Spinal cord (tissue), 10 donors: ENCODE data around the gene GPR52. TPM values are rescaled to one million over a fixed set of nuclear protein-coding genes. Genes with fewer than 3 reads are reported as not detected.
A peak's percentile ranks its signal among the peaks of the same experiment; 100 is the strongest.

Source experiments
- DNase-seq, 6 donors: peaks; one replicate each; pipeline versions ENCODE4 v3.0.0 to v3.0.0-alpha.2; 2013 to 2015; ENCODE audit warnings: low spot score in 6 of 6, low read depth in 4 of 6
- H3K27ac ChIP-seq: one replicate; pipeline ENCODE4 v1.5.1; 2013; ENCODE audit warnings: low read depth, low read length, control low read depth
- H3K27me3 ChIP-seq: one replicate; pipeline ENCODE4 v1.6.1; 2013; ENCODE audit warnings: low read length; ENCODE audit not compliant: control insufficient read depth, insufficient read depth
- H3K36me3 ChIP-seq: one replicate; pipeline ENCODE4 v1.6.1; 2013; ENCODE audit warnings: low read length; ENCODE audit not compliant: control insufficient read depth, insufficient read depth
- H3K4me1 ChIP-seq: one replicate; pipeline ENCODE4 v1.6.1; 2013; ENCODE audit warnings: low read length; ENCODE audit not compliant: control insufficient read depth, insufficient read depth
- H3K4me3 ChIP-seq: one replicate; pipeline ENCODE4 v1.5.1; 2013; ENCODE audit warnings: low read depth, low read length, control low read depth
- H3K9me3 ChIP-seq: one replicate; pipeline ENCODE4 v1.6.1; 2013; ENCODE audit warnings: low read length; ENCODE audit not compliant: control insufficient read depth, insufficient read depth
- WGBS: methylation state at CpG from one replicate; pipeline ENCODE4 v1.1.5; 2013; ENCODE audit warnings: missing lambda C conversion rate; ENCODE audit not compliant: insufficient coverage; 5-methylcytosine and 5-hydroxymethylcytosine counted together
- polyA plus RNA-seq, 2 donors: library from polyadenylated mRNA; unstranded; fragments of 120-200 nt; gene quantifications; one replicate each; pipeline ENCODE4 v1.2.1, GENCODE V29; 2013; ENCODE audit not compliant: insufficient read length in 2 of 2
- total RNA-seq, 2 donors: library from RNA; depleted of rRNA in 1 of 2; stranded (reverse); fragments of 120-200 nt in 1 of 2; fragments of >200 nt in 1 of 2; gene quantifications; one replicate each; pipeline versions ENCODE4 v1.2.3 to v1.2.4, GENCODE V29; 2013 to 2014
- donor health status: healthy.

The GPR52 gene
- total and polyA plus RNA-seq, 4 donors = 0.55 to 3.9 (median 1.3) TPM

GRCh38 chr1:174448531-174448883, 743 bp downstream of the GPR52 start:
- Histone ChIP-seq H3K4me3 (no peak overlapping the region), H3K27me3 (no peaks in the 10 kb centered on the region), H3K36me3 (no peaks in the 10 kb centered on the region), H3K9me3 (no peaks in the 10 kb centered on the region), H3K4me1 (no peaks in the 10 kb centered on the region), H3K27ac (no peak overlapping the region)
- WGBS = 60% methylated on average over 1 of the region's 5 CpGs
- DNase-seq = no peak

GRCh38 chr1:174448974-174449373, 1.2 kb downstream of the GPR52 start:
- H3K27me3 ChIP-seq = no peaks in the 10 kb centered on the region
- H3K4me3 ChIP-seq = no peak overlapping the region
- H3K9me3 ChIP-seq = no peaks in the 10 kb centered on the region
- no peaks in the 10 kb centered on the region for H3K36me3 ChIP-seq
- no peaks in the 10 kb centered on the region for H3K4me1 ChIP-seq
- no peak for DNase-seq
- no peak overlapping the region for H3K27ac ChIP-seq
- 67% methylated on average over 1 of the region's 5 CpGs for WGBS

GRCh38 chr1:174451408-174451807, 3.6 kb downstream of the GPR52 start:
- no peaks in the 10 kb centered on the region for H3K4me1 ChIP-seq
- no peak overlapping the region for H3K27ac ChIP-seq
- no peaks in the 10 kb centered on the region for H3K9me3 ChIP-seq
- no CpG with 5 or more reads among the region's 6 CpGs for WGBS
- no peak overlapping the region for H3K4me3 ChIP-seq
- no peaks in the 10 kb centered on the region for H3K27me3 ChIP-seq
- DNase-seq = no peak
- no peaks in the 10 kb centered on the region for H3K36me3 ChIP-seq

GRCh38 chr1:174465855-174466254, 18.1 kb downstream of the GPR52 start:
- WGBS = 100% methylated on average over 2 of the region's 2 CpGs

GRCh38 chr1:174466607-174467006, 18.8 kb downstream of the GPR52 start:
- Histone ChIP-seq H3K27me3 (no peaks in the 10 kb centered on the region), H3K36me3 (no peaks in the 10 kb centered on the region), H3K4me3 (no peak overlapping the region), H3K4me1 (no peaks in the 10 kb centered on the region), H3K27ac (no peak overlapping the region), H3K9me3 (no peaks in the 10 kb centered on the region)
- DNase-seq = no peak
- 98% methylated on average over 5 of the region's 8 CpGs for WGBS

More at GRCh38 chr1:174465855-174466254, 18.1 kb downstream of the GPR52 start:
- Histone ChIP-seq H3K36me3 (no peaks in the 10 kb centered on the region), H3K27ac (no peak overlapping the region), H3K4me3 (no peak overlapping the region), H3K27me3 (no peaks in the 10 kb centered on the region), H3K4me1 (no peaks in the 10 kb centered on the region), H3K9me3 (no peaks in the 10 kb centered on the region)
- no peak for DNase-seq

GRCh38 chr1:174469052-174469451, 21.3 kb downstream of the GPR52 start:
- no peaks in the 10 kb centered on the region for H3K9me3 ChIP-seq
- WGBS = no CpG with 5 or more reads among the region's 2 CpGs
- H3K27ac ChIP-seq = no peak overlapping the region
- no peaks in the 10 kb centered on the region for H3K36me3 ChIP-seq
- no peak overlapping the region for H3K4me3 ChIP-seq
- no peaks in the 10 kb centered on the region for H3K4me1 ChIP-seq
- no peaks in the 10 kb centered on the region for H3K27me3 ChIP-seq
- no peak for DNase-seq

- Histone ChIP-seq H3K27ac (no peak overlapping the region), H3K27me3 (no peaks in the 10 kb centered on the region), H3K4me3 (no peak overlapping the region), H3K36me3 (no peaks in the 10 kb centered on the region), H3K4me1 (no peaks in the 10 kb centered on the region), H3K9me3 (no peaks in the 10 kb centered on the region)
- no peak for DNase-seq
- 20% methylated on average over 1 of the region's 1 CpG for WGBS
These were observed 21.9 kb downstream of the GPR52 start for GRCh38 chr1:174469687-174470086.

GRCh38 chr1:174479281-174479680, 31.5 kb downstream of the GPR52 start:
- Histone ChIP-seq H3K36me3 (no peaks in the 10 kb centered on the region), H3K4me3 (no peak overlapping the region), H3K9me3 (no peaks in the 10 kb centered on the region), H3K27ac (no peak overlapping the region), H3K4me1 (no peaks in the 10 kb centered on the region), H3K27me3 (no peaks in the 10 kb centered on the region)
- WGBS = no CpG with 5 or more reads among the region's 1 CpG
- peak in 1 of 6 donors; percentile 35 for DNase-seq

- Histone ChIP-seq H3K27ac (no peak overlapping the region), H3K4me3 (no peak overlapping the region), H3K9me3 (no peaks in the 10 kb centered on the region), H3K27me3 (no peaks in the 10 kb centered on the region), H3K4me1 (no peaks in the 10 kb centered on the region), H3K36me3 (no peaks in the 10 kb centered on the region)
- no CpG with 5 or more reads among the region's 1 CpG for WGBS
- no peak for DNase-seq
These were observed 32.6 kb downstream of the GPR52 start for GRCh38 chr1:174480324-174480723.

- Histone ChIP-seq H3K4me3 (no peak overlapping the region), H3K9me3 (no peaks in the 10 kb centered on the region), H3K36me3 (no peaks in the 10 kb centered on the region), H3K4me1 (no peaks in the 10 kb centered on the region), H3K27ac (no peak overlapping the region), H3K27me3 (no peaks in the 10 kb centered on the region)
- peak in 1 of 6 donors; percentile 29 for DNase-seq
- 100% methylated on average over 1 of the region's 2 CpGs for WGBS
These were observed 43.8 kb downstream of the GPR52 start for GRCh38 chr1:174491606-174492005.
